ENCODE data around the gene CYP3A4. TPM values are rescaled to one million over a fixed set of nuclear protein-coding genes. Genes with fewer than 3 reads are reported as not detected.
A peak's percentile ranks its signal among the peaks of the same experiment; 100 is the strongest.
"Not testable (repeated sequence)": the region's sequence is repeated elsewhere in the genome, so short reads cannot be mapped to it uniquely, and the experiment has no call there.

CYP3A4 gene
- total RNA-seq, 1 donor from 2014 or later, result not detected

DNA sequence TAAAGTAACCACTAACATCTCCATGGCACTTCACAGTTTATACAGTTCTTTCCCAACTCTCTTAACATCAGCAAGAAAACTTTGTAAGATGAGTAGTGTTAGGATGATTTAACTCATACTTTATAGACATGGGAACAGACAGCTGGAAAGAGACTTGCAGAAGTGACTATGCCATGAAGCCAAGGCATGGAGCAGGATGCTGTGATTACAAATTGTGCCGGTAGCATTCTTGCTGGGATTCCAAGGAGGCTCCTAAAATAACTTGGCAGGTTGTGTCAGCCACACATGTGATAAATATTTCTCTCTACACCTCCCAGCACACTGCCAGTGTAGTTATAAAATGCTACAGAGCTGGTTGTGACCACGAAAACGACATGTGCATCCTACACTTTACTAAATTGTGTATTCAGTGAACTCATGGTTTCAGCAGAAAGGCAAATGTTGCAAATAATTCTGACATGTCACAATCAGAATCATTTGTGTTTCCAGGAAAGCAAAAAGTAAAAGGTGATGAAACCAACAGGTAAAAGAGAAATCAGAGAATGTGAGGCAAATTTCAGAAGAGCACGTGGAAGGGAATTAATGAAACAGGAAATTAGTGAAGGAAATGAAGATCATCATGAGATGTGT, 5.6 kb upstream of the CYP3A4 start:
- H3K27me3 Mint-ChIP-seq (ENCODE audit: low read depth), result peaks cover 7% of the 10 kb centered on the region
- peak overlapping the region; percentile 15 for H3K27ac Mint-ChIP-seq
- no peaks in the 10 kb centered on the region for H3K36me3 Mint-ChIP-seq (ENCODE audit: low read depth)
- H3K4me3 Mint-ChIP-seq (ENCODE audit: low read depth), result no peak overlapping the region
- peaks cover 7% of the 10 kb centered on the region for H3K9me3 Mint-ChIP-seq
- peaks cover 15% of the 10 kb centered on the region for H3K4me1 Mint-ChIP-seq (ENCODE audit: low read depth)
- intact Hi-C loops (cut with micrococcal nuclease), result loop anchor here (2.0 to 5.0 kb wide), 2 partner anchors 21 to 167 kb away; no protein-coding TSS in a partner anchor
- no peak for DNase-seq (ENCODE audit: low spot score)

DNA sequence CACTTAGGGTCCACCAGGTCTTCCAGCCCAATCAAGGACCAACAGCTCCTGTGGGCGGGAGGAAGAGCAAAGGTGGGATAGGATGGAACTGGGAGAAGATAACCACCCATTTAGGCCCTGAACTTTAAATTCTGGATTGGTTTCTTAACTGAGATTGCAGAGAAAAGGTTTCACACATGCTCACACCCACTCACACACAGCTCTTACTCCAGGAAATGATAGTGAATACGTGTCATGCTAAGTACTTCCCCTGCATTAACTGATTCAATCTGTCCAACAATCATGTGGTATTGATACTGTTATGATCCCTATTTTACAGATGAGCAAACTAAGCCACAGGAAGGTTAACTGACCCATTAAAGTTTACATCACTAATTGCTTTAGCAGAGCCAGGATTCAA, 4.6 kb upstream of the CYP3A4 start:
- Mint-ChIP-seq H3K4me3 (ENCODE audit: low read depth) (no peak overlapping the region), H3K4me1 (ENCODE audit: low read depth) (peaks cover 15% of the 10 kb centered on the region), H3K27ac (no peak overlapping the region), H3K27me3 (ENCODE audit: low read depth) (peaks cover 5% of the 10 kb centered on the region), H3K9me3 (peaks cover 7% of the 10 kb centered on the region), H3K36me3 (ENCODE audit: low read depth) (no peaks in the 10 kb centered on the region)
- intact Hi-C loops (cut with micrococcal nuclease), result loop anchor here (2.0 to 5.0 kb wide), 2 partner anchors 20 to 166 kb away; no protein-coding TSS in a partner anchor
- DNase-seq (ENCODE audit: low spot score), result no peak

DNA sequence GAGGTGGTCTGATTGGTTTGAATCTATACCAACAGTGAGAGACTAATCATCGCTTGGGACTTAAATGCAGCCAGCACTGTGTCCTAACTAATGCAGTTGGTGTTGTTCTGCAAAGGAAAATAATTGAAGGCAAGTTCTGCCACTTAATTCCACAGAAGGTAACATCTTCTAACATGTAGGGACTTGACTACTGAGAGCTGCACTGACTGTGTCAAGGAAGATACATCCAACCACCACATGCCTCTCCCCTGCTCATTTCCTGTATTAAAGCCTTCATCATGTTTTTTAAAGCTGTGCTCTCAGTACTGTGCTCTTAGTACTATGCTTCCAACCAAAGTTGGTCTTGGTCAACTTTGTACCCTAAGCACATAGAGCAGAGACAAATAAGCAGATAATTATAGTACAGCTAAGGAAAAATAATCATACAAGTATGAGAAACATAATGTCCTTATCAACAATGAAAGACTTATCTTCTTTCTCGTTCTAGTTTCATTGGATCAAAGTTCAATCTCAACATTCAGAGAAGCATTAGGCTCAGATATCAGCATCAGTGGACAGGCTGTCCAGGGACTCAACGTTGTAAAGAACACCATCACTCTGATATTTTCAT, 2.8 kb upstream of the CYP3A4 start:
- H3K36me3 Mint-ChIP-seq (ENCODE audit: low read depth), result no peaks in the 10 kb centered on the region
- no peak overlapping the region for H3K27ac Mint-ChIP-seq
- H3K4me3 Mint-ChIP-seq (ENCODE audit: low read depth), result no peak overlapping the region
- no peaks in the 10 kb centered on the region for H3K27me3 Mint-ChIP-seq (ENCODE audit: low read depth)
- intact Hi-C loops (cut with micrococcal nuclease), result loop anchor here (5.0 kb wide), 1 partner anchor 165 kb away; no protein-coding TSS in a partner anchor
- no peak for DNase-seq (ENCODE audit: low spot score)
- H3K4me1 Mint-ChIP-seq (ENCODE audit: low read depth), result peaks cover 15% of the 10 kb centered on the region
- H3K9me3 Mint-ChIP-seq, result peaks cover 7% of the 10 kb centered on the region

DNA sequence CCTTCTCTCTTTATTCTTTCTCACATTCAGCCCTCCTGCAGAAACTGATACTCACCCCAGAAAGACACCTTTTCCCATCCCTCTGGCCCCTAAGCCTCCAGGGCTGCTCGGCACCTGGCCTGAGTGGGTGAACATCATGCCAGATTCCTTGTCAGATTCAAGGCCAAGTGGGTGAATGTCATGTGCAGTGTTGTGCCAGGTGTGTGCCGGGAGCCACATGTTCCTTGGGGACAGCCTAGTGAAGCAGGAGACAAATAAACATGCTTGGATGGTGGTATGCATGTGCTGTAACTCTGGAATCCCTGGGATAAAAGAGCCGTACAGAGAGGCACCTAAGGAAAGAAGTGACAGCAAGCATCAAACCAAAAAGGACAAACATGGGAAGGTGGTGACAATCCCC, 1.7 kb upstream of the CYP3A4 start:
- not testable (repeated sequence) for H3K4me3 Mint-ChIP-seq (ENCODE audit: low read depth); H3K27ac Mint-ChIP-seq; H3K9me3 Mint-ChIP-seq; H3K36me3 Mint-ChIP-seq (ENCODE audit: low read depth); DNase-seq (ENCODE audit: low spot score); H3K27me3 Mint-ChIP-seq (ENCODE audit: low read depth)
- intact Hi-C loops (cut with micrococcal nuclease), result loop anchor here (5.0 kb wide), 1 partner anchor 163 kb away; no protein-coding TSS in a partner anchor
- H3K4me1 Mint-ChIP-seq (ENCODE audit: low read depth), result peaks cover 15% of the 10 kb centered on the region

DNA sequence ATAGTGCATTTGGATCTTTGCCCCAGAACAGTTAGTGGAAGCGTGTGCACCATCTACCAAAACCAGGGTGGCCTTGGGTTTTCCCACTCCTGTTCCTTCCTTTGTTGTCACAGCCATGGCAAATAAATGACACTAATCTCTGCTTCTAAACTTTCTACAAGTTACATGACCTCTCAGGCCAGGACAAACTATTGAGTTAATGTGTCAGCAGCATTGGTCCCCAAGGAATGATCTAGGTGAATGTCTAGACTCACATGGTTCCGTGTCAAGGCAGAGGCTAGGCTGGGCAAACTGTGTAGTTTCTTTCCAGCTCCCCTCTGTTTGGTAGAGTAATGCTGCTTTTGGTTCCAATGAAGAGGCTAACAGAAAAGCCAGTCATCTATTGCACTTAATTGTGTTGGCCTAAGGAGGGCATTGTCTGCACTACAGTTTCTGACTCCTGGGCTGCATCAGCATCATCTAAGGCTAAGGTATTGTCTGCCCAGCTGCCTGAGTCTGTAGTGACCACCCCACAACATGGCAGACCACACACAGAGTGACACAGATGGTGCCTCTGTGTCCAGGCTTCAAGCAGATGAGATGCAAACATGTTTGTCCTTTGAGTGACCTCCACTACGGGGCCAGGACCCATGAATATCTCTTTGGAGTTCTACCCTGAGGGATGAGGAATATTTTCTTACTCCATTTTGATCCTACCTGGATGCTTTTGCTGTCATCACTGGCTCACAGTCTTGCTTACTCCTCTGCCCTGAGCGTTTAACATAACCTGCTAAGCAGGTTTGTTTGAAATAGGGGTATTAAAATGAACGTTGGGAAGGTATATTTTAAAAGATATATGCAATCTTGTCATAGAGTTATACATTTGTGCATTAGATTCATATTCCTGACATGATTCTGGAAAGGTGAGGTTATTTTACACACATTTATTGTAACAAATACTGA, 1.7 kb downstream of the CYP3A4 start:
- H3K27me3 Mint-ChIP-seq (ENCODE audit: low read depth), result peaks cover 5% of the 10 kb centered on the region
- no peak overlapping the region for H3K4me3 Mint-ChIP-seq (ENCODE audit: low read depth)
- H3K9me3 Mint-ChIP-seq, result no peaks in the 10 kb centered on the region
- no peaks in the 10 kb centered on the region for H3K36me3 Mint-ChIP-seq (ENCODE audit: low read depth)
- H3K27ac Mint-ChIP-seq, result no peak overlapping the region
- intact Hi-C loops (cut with micrococcal nuclease), result no loop called here
- no peak for DNase-seq (ENCODE audit: low spot score)
- H3K4me1 Mint-ChIP-seq (ENCODE audit: low read depth), result peaks cover 4% of the 10 kb centered on the region

DNA sequence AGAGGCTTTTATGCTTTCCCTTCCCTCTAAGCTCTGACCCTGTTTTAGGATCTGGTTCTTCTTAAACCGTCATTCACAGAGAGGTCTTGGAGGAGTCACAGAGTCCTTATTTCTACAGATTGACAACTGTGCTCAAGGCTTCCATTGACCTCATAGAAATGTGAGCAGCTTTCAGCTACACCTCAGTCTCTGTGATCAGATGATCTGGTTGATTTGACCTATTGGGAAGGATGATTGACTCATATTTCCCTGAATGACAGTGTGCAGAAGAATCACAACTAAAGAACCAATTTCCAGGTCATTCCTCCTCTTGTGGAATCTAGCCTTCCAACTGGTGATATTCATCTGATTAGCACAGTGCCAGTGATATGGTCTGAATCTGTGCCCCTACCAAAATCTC, 3.4 kb downstream of the CYP3A4 start:
- no peak overlapping the region for H3K27ac Mint-ChIP-seq
- no peak overlapping the region for H3K4me3 Mint-ChIP-seq (ENCODE audit: low read depth)
- peaks cover 13% of the 10 kb centered on the region for H3K27me3 Mint-ChIP-seq (ENCODE audit: low read depth)
- no peak for DNase-seq (ENCODE audit: low spot score)
- no peaks in the 10 kb centered on the region for H3K9me3 Mint-ChIP-seq
- intact Hi-C loops (cut with micrococcal nuclease), result no loop called here
- H3K36me3 Mint-ChIP-seq (ENCODE audit: low read depth), result no peaks in the 10 kb centered on the region
- H3K4me1 Mint-ChIP-seq (ENCODE audit: low read depth), result no peaks in the 10 kb centered on the region

DNA sequence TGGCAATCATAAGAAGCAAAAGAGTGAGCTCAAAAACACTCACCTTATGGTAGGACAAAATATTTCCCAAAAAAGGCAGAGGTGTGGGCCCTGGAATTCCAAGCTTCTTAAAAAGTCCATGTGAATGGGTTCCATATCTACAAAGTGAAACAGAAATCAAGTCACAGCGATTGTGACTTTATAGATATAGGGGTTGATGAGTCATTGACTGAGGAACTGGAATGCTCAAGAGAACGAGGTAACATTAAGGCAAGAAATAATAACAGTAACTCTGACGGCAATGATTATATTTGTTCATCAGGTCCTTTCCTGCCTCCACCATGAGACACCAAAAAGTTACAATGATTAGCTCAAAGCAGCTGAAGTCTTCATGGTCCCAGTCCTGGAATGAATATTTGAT, 4.0 kb downstream of the CYP3A4 start:
- peaks cover 16% of the 10 kb centered on the region for H3K27me3 Mint-ChIP-seq (ENCODE audit: low read depth)

DNA sequence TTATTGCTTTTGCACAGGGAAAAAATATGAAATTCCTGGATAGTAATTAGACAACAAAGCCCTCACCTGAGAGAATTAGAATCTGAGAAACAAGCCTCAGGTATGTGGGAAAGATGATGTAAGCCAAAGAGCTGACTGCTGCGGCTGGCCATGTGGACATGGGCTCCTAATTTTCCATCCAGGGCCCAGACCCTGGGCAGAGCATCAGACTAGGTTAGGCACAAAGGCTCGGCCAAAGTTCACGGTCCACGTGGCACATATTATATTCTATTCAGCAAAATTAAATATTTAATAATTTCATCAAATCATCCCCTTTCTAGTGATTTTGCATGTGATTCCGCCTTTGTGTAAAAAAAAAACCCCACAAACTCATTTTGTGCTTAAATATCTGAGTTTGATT, 5.1 kb downstream of the CYP3A4 start:
- H3K36me3 Mint-ChIP-seq (ENCODE audit: low read depth), result no peaks in the 10 kb centered on the region
- H3K9me3 Mint-ChIP-seq, result no peaks in the 10 kb centered on the region
- DNase-seq (ENCODE audit: low spot score), result no peak
- no peaks in the 10 kb centered on the region for H3K4me1 Mint-ChIP-seq (ENCODE audit: low read depth)
- peaks cover 21% of the 10 kb centered on the region for H3K27me3 Mint-ChIP-seq (ENCODE audit: low read depth)
- intact Hi-C loops (cut with micrococcal nuclease), result no loop called here
- no peak overlapping the region for H3K4me3 Mint-ChIP-seq (ENCODE audit: low read depth)
- no peak overlapping the region for H3K27ac Mint-ChIP-seq

More for the DNA sequence above, 4.0 kb downstream of the CYP3A4 start:
- Mint-ChIP-seq H3K27ac (no peak overlapping the region), H3K4me1 (ENCODE audit: low read depth) (no peaks in the 10 kb centered on the region), H3K36me3 (ENCODE audit: low read depth) (no peaks in the 10 kb centered on the region), H3K9me3 (no peaks in the 10 kb centered on the region), H3K4me3 (ENCODE audit: low read depth) (no peak overlapping the region)
- intact Hi-C loops (cut with micrococcal nuclease), result no loop called here
- no peak for DNase-seq (ENCODE audit: low spot score)

DNA sequence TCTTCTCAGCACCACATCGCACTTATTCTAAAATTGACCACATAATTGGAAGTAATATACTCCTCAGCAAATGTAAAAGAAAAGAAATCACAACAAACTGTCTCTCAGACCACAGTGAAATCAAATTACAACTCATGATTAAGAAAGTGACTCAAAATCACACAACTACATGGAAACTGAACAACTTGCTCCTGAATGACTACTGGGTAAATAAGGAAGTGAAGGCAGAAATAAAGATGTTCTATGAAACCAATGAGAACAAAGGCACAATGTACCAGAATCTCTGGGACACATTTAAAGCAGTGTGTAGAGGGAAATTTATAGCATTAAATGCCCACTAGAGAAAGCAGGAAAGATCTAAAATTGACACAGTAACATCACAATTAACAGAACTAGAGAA, 10.6 kb downstream of the CYP3A4 start:
- H3K36me3 Mint-ChIP-seq (ENCODE audit: low read depth); DNase-seq (ENCODE audit: low spot score); H3K4me3 Mint-ChIP-seq (ENCODE audit: low read depth); intact Hi-C loops (cut with micrococcal nuclease); H3K27ac Mint-ChIP-seq; H3K9me3 Mint-ChIP-seq; H3K4me1 Mint-ChIP-seq (ENCODE audit: low read depth): not testable (repeated sequence)
- H3K27me3 Mint-ChIP-seq (ENCODE audit: low read depth), result peaks cover 50% of the 10 kb centered on the region

DNA sequence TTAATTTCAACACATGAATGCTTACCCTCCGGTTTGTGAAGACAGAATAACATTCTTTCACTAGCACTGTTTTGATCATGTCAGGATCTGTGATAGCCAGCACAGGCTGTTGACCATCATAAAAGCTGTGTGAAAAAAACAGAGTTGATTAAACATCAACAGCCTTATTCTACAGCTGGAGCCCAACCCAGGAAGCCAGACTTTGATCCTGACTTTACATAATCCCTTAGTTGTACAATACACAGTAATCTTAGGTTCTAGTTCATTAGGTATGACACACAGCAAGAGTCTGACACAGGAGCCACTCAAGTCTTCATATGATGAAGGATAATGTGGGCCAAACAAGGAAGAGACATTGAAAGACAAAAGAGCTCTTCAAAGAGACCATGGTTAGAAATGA, 11.4 kb downstream of the CYP3A4 start:
- intact Hi-C loops (cut with micrococcal nuclease), result no loop called here
- H3K36me3 Mint-ChIP-seq (ENCODE audit: low read depth), result no peaks in the 10 kb centered on the region
- peaks cover 50% of the 10 kb centered on the region for H3K27me3 Mint-ChIP-seq (ENCODE audit: low read depth)
- peaks cover 8% of the 10 kb centered on the region for H3K9me3 Mint-ChIP-seq
- no peak overlapping the region for H3K4me3 Mint-ChIP-seq (ENCODE audit: low read depth)
- no peak overlapping the region for H3K27ac Mint-ChIP-seq
- no peak for DNase-seq (ENCODE audit: low spot score)
- peaks cover 8% of the 10 kb centered on the region for H3K4me1 Mint-ChIP-seq (ENCODE audit: low read depth)

DNA sequence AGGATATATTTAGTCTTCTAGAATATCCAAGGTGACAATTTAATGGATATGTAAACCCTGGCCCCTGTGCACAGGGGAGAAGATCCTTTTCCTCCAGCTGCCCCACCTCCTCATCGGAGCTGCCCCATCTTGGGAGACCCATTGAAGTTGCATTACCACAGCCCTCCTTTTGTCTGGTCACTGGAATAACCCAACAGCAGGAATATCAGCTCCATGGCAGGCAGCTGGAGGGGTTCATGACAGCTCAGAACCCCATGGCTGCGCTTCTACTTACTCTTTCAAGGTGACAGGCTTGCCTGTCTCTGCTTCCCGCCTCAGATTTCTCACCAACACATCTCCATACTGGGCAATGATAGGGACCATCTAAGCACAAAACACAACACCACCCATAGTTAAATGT, 14.5 kb downstream of the CYP3A4 start:
- H3K27me3 Mint-ChIP-seq (ENCODE audit: low read depth), result peaks cover 39% of the 10 kb centered on the region

DNA sequence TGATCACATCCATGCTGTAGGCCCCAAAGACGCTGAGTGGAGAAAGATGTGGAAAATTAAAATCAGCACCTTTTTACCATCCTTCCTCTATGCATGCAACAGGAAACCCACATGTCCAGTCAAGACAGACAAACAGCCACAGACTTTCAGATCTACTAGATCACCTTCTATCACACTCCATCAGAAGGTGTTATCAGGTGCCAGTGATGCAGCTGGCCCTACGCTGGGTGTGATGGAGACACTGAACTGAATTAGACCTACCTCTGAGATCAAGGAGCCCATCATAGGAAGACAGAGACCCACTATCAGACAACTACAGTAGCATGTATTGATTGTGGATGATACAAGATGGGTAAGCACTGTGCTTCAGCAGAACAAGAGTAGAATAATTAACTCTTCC, 15.5 kb downstream of the CYP3A4 start:
- DNase-seq (ENCODE audit: low spot score), result no peak
- no peaks in the 10 kb centered on the region for H3K36me3 Mint-ChIP-seq (ENCODE audit: low read depth)
- peaks cover 8% of the 10 kb centered on the region for H3K9me3 Mint-ChIP-seq
- H3K4me1 Mint-ChIP-seq (ENCODE audit: low read depth), result peaks cover 10% of the 10 kb centered on the region
- peaks cover 35% of the 10 kb centered on the region for H3K27me3 Mint-ChIP-seq (ENCODE audit: low read depth)
- H3K4me3 Mint-ChIP-seq (ENCODE audit: low read depth), result no peak overlapping the region
- intact Hi-C loops (cut with micrococcal nuclease), result loop anchor here (2.0 kb wide), 1 partner anchor 20 kb away; no protein-coding TSS in a partner anchor
- no peak overlapping the region for H3K27ac Mint-ChIP-seq

More for the DNA sequence above, 14.5 kb downstream of the CYP3A4 start:
- intact Hi-C loops (cut with micrococcal nuclease), result loop anchor here (2.0 kb wide), 1 partner anchor 19 kb away; no protein-coding TSS in a partner anchor
- not testable (repeated sequence) for DNase-seq (ENCODE audit: low spot score); H3K4me3 Mint-ChIP-seq (ENCODE audit: low read depth); H3K27ac Mint-ChIP-seq; H3K36me3 Mint-ChIP-seq (ENCODE audit: low read depth); H3K9me3 Mint-ChIP-seq
- H3K4me1 Mint-ChIP-seq (ENCODE audit: low read depth), result peaks cover 10% of the 10 kb centered on the region

Data from activated T-helper 2 cell treated with anti-CD3 and anti-CD28 coated beads, Interferon-gamma antibody, Interleukin-2, Interleukin-4, amounts not matched to agents 10 μg/mL and 5 μg/mL and 100 μg/mL, durations not matched to agents 14 hours and 24 hours and 36 hours (primary cell).